ENCODE data around the gene CD6.

CD6 gene

DNA sequence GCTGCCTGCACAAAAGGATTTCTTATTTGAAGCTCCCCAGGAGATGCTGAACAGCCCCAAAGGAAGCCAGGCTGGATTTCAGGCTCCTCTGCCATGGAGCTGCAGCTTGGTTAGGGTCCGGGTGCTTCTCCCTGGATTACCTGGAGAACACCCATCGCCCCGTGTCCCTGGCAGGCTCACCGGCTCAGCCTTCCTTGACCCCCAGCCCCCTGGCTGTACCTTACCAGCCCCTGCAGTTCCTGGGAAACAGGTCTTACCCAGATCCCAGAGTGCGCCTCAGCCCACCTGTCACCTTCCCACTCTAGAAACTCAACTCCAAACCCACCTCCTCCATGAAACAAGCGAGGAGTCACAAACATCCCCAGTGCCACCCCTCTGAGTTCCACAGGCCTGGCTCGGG is 85.5 kb downstream of the CD6 start:
- no peak overlapping the region for H3K27ac ChIP-seq (replicated peaks)
- TF ChIP-seq, protein P1, sequence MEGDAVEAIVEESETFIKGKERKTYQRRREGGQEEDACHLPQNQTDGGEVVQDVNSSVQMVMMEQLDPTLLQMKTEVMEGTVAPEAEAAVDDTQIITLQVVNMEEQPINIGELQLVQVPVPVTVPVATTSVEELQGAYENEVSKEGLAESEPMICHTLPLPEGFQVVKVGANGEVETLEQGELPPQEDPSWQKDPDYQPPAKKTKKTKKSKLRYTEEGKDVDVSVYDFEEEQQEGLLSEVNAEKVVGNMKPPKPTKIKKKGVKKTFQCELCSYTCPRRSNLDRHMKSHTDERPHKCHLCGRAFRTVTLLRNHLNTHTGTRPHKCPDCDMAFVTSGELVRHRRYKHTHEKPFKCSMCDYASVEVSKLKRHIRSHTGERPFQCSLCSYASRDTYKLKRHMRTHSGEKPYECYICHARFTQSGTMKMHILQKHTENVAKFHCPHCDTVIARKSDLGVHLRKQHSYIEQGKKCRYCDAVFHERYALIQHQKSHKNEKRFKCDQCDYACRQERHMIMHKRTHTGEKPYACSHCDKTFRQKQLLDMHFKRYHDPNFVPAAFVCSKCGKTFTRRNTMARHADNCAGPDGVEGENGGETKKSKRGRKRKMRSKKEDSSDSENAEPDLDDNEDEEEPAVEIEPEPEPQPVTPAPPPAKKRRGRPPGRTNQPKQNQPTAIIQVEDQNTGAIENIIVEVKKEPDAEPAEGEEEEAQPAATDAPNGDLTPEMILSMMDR (IDR thresholded peaks at IDR 0.05; ENCODE audit: insufficient read depth, low read length): no peak
- TF ChIP-seq SPI1 (IDR thresholded peaks at IDR 0.05; ENCODE audit: borderline replicate concordance, low read depth) (no peak), GABPA (IDR thresholded peaks at IDR 0.05; ENCODE audit: low read depth) (no peak), POLR2AphosphoS5 (IDR thresholded peaks at IDR 0.05; ENCODE audit: low read depth) (no peak)
- TF ChIP-seq, protein P2, sequence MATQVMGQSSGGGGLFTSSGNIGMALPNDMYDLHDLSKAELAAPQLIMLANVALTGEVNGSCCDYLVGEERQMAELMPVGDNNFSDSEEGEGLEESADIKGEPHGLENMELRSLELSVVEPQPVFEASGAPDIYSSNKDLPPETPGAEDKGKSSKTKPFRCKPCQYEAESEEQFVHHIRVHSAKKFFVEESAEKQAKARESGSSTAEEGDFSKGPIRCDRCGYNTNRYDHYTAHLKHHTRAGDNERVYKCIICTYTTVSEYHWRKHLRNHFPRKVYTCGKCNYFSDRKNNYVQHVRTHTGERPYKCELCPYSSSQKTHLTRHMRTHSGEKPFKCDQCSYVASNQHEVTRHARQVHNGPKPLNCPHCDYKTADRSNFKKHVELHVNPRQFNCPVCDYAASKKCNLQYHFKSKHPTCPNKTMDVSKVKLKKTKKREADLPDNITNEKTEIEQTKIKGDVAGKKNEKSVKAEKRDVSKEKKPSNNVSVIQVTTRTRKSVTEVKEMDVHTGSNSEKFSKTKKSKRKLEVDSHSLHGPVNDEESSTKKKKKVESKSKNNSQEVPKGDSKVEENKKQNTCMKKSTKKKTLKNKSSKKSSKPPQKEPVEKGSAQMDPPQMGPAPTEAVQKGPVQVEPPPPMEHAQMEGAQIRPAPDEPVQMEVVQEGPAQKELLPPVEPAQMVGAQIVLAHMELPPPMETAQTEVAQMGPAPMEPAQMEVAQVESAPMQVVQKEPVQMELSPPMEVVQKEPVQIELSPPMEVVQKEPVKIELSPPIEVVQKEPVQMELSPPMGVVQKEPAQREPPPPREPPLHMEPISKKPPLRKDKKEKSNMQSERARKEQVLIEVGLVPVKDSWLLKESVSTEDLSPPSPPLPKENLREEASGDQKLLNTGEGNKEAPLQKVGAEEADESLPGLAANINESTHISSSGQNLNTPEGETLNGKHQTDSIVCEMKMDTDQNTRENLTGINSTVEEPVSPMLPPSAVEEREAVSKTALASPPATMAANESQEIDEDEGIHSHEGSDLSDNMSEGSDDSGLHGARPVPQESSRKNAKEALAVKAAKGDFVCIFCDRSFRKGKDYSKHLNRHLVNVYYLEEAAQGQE (IDR thresholded peaks at IDR 0.05; ENCODE audit: insufficient replicate concordance, low read depth): no peak
- no peak for DNase-seq (ENCODE audit: low read depth in 1 of 2, low spot score in 1 of 2)
- H3K27me3 ChIP-seq (ENCODE audit: insufficient read depth, poor library complexity, severe bottlenecking): no peaks in the 10 kb centered on the region
- H3K4me3 ChIP-seq (replicated peaks; ENCODE audit: insufficient read depth, low read length): no peak overlapping the region

DNA sequence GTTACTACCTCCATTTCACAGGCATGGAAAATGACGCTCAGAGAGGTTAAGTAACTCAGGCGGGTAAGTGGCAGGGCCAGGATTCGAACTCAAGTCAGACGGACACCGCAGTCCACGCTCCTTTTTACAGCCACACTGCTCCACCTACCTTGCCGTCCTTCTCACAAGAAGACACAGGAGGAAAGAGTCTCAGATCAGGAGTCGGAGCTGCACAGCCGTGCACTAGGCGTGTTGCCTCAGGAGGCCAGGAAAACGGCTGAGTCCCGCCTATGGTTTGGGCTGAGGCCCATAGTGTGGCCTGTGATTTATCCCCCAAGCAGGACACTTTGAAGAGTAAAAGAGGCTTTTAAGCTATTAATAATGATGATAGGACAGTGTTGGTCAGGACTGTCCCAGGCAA is 86.1 kb downstream of the CD6 start:
- Histone ChIP-seq H3K27me3 (ENCODE audit: insufficient read depth, poor library complexity, severe bottlenecking) (no peaks in the 10 kb centered on the region), H3K4me3 (replicated peaks; ENCODE audit: insufficient read depth, low read length) (no peak overlapping the region)
- no peak for TF ChIP-seq GABPA (IDR thresholded peaks at IDR 0.05; ENCODE audit: low read depth)

DNA sequence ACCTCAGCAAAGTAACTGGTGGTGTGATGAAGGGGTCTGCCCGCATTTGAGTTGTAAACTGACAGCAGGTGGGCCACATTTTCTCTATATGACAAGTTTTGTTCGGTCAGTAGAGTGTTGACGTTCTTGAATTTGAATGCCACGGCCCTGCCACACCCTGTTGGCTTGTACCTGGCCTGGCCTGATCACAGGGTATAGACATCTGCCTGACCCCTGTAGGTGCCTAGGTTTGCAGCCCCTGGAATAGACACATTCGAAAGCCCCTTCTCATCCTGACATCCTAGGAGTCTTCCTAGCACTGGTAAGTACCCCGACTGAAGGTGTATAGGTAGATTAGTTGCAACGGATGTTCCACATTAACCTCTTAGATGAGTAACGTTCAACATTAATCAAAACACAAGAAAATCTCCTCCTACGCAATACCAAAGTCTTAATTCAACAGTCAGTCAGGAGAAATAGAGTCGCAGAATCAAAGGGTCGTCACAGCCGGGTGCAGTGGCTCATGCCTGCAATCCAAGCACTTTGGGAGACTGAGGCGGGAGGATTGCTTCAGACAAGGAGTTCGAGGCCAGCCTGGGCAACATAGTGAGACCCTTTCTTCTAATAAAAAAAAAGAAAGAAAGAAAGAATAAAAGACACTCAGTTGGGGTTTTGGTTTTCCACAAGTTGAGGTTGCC is 87.2 kb downstream of the CD6 start:
- Histone ChIP-seq H3K27me3 (ENCODE audit: insufficient read depth, poor library complexity, severe bottlenecking) (no peaks in the 10 kb centered on the region), H3K4me3 (replicated peaks; ENCODE audit: insufficient read depth, low read length) (no peak overlapping the region), H3K27ac (replicated peaks) (no peak overlapping the region)
- DNase-seq (ENCODE audit: low read depth in 1 of 2, low spot score in 1 of 2): no peak
- no peak for TF ChIP-seq POLR2AphosphoS5 (IDR thresholded peaks at IDR 0.05; ENCODE audit: low read depth)
- TF ChIP-seq, protein P2 (IDR thresholded peaks at IDR 0.05; ENCODE audit: insufficient replicate concordance, low read depth): no peak
- TF ChIP-seq, protein P1 (IDR thresholded peaks at IDR 0.05; ENCODE audit: insufficient read depth, low read length): no peak
- TF ChIP-seq GABPA (IDR thresholded peaks at IDR 0.05; ENCODE audit: low read depth): no peak

More for the DNA sequence above, 86.1 kb downstream of the CD6 start:
- H3K27ac ChIP-seq (replicated peaks): no peak overlapping the region
- no peak for DNase-seq (ENCODE audit: low read depth in 1 of 2, low spot score in 1 of 2)

DNA sequence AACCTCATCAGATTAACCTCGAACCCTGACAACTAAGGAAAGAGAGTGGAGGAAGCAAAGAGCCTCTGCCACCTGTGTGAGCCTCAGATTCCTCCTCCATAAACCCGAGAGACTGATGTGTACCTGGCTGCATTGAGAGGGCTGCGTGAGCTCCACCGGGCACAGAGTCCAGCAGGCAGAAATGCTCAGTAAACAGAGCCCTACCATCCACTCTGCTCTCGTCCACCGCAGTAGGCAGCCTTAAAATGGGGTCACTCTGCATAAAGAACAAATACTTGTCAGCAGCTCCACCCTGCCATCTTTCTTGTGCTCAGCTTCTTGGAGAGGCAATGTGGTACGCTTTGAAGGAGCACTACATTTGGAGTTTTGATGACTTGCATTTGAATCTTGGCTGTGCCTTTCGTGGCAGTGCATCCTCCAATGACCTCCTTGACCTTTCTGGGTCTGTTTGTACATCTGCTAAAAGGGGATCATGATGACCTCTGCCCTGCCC is 87.8 kb downstream of the CD6 start:
- Histone ChIP-seq H3K27ac (replicated peaks) (no peak overlapping the region), H3K4me3 (replicated peaks; ENCODE audit: insufficient read depth, low read length) (no peak overlapping the region), H3K27me3 (ENCODE audit: insufficient read depth, poor library complexity, severe bottlenecking) (no peaks in the 10 kb centered on the region)
- TF ChIP-seq GABPA (IDR thresholded peaks at IDR 0.05; ENCODE audit: low read depth) (no peak), SPI1 (IDR thresholded peaks at IDR 0.05; ENCODE audit: borderline replicate concordance, low read depth) (no peak), POLR2AphosphoS5 (IDR thresholded peaks at IDR 0.05; ENCODE audit: low read depth) (no peak)
- TF ChIP-seq, protein P2 (IDR thresholded peaks at IDR 0.05; ENCODE audit: insufficient replicate concordance, low read depth): no peak
- TF ChIP-seq, protein P1 (IDR thresholded peaks at IDR 0.05; ENCODE audit: insufficient read depth, low read length): no peak
- no peak for DNase-seq (ENCODE audit: low read depth in 1 of 2, low spot score in 1 of 2)

Measured in HL-60 (cell line).